NCI-H526 treated with DMSO at 0.1 percent for 48 hours (cell line): ENCODE data around the gene MLLT10.
"Not testable (repeated sequence)": the region's sequence is repeated elsewhere in the genome, so short reads cannot be mapped to it uniquely, and the experiment has no call there.

Experiments used
- DNase-seq: peaks from one replicate; lab custom pipeline; 2025; lab: John Stamatoyannopoulos, UW

Gene MLLT10

GRCh38 chr10:21528236-21529031 lies 5.6 kb upstream of the MLLT10 start:
- peak; percentile 47 for DNase-seq

DNA sequence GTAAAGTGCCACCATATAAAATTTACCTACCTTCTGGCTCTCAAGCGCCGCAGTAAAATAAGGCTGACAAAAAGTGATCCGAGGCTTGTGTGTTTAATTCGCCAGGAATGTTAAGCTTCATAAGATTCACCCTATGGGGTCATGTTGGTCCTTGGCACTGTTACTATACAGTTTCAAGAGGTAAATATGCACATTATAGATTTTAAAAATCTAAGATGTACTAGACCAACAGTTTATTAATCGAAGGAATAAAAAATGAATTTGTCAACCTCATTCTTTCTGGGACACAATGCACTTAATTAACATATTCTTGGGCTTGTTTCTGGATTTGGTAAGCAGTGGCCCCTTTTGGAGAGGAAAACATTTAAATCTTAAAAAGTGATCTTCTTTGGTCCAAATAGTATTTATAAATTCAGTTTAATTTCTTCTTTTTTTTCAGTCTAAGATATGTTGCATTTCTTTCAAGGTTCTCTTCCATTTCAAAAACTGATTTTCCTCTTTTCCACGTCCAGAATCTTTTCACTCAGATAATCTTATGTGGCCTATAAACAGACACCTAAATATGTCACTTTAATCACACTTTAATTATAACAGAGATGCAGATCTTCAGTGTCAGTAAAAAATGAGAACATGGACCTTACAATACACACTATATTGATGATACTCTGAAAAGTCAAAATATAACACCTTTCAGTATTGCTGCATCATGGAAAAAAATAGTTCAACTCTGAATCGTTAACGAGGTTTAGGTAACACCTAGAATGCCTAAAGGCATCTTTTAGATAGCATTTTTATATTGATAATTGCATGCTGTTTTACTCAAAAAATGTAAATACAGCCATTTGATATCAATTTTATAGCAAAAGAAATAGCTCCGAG lies 4.8 kb upstream of the MLLT10 start:
- no peak for DNase-seq

- DNase-seq = no peak
Observed at GRCh38 chr10:21530168-21530567, 3.9 kb upstream of the MLLT10 start.

DNA sequence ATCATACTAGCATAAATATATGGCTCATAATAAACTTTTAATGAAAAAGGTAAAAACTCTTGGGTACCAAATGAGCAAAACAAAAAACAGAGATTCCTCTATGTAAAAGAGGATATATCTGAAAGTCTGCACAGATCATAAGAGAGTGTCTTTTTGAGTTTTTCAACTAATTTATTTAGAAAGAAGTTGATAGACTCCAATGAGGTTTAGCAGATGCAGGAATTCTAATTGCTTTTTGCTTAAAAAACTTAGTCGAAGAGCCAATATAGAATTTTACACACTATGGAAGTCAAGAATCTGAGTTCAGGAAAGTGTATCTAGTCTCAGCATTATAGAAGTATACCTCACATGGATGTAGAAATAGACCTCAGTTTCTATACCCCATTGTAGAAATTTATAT lies 3.4 kb upstream of the MLLT10 start:
- DNase-seq = no peak

DNA sequence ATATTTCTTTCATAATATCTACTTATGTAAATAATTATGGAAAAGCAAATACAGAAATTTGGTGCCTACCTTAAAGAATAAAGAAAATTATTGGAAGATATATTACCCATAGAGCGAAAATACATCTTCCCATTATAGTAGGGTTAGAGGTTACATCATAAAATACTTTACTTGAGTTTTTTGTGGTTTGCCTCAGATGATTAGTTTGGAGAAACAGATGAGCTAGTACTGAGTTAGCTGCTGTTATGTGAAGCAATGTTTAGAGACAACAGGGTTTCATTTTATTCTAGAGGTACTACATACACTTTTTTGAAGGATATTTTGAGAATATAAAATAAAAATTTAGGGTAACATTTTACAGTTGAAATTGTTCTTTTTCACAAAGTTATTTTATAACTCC lies 2.9 kb upstream of the MLLT10 start:
- DNase-seq = peak; percentile 22

- DNase-seq = no peak
Observed at GRCh38 chr10:21532694-21533466, 1.2 kb upstream of the MLLT10 start.

- no peak for DNase-seq
Observed at GRCh38 chr10:21534280-21534586, 201 bp downstream of the MLLT10 start.

- DNase-seq = no peak
Observed at GRCh38 chr10:21534604-21535493, 817 bp downstream of the MLLT10 start.

DNA sequence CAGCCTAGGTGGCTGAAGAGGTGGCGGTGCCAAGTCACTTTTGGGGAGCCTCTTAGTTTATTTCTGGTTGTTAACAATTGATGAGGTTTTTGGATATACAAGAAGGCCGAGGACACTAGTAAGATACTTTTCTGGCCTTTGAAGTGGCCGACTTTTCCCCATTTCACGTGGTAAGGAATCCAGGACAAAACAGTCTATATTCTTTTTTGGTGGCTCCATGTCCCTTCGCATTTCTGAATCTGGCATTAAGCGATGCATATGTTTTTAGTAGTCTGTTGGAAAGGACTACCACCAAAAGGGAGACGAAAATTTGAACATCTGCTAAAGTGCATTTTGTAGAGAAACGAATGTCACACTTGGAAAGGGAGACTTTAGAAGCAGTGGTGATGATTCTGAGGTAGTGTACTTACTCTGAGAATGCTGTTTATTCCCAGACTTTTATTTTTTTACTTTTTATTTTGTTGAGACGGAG lies 1.5 kb downstream of the MLLT10 start:
- DNase-seq = no peak

GRCh38 chr10:21535976-21536375 lies 1.9 kb downstream of the MLLT10 start:
- DNase-seq = not testable (repeated sequence)

DNA sequence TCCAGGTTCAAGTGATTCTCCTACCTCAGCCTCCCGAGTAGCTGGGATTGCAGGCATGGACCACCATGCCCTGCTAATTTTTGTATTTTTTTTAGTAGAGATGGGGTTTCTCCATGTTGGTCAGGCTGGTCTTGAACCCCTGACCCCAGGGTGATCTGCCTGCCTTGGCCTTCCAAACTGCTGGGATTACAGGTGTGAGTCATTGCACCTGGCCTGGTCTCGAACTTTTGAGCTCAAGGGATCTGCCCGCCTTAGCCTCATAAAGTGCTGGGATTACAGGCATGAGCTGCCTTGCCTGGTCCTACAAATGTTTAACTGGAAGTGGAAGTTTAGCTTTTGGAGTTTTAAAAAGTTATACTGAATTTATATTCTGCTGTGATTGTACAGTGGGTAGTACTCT lies 2.8 kb downstream of the MLLT10 start:
- DNase-seq = no peak

DNA sequence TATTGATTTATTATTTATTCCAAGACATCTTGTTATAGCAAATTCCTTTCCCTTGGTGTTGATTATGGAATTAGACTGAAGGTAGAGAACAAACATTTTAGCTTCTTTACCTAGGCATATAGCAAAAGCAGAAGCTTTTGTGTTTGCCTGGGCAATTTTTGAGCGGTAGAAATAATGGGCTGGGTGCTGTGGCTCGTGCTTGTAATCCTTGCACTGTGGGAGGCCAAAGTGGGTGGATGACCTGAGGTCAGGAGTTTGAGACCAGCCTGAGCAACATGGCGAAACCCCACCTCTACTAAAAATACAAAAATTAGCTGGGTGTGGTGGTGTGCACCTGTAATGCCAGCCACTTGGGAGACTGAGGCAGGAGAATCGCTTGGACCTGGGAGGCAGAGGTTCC lies 6.7 kb downstream of the MLLT10 start:
- DNase-seq = not testable (repeated sequence)

DNA sequence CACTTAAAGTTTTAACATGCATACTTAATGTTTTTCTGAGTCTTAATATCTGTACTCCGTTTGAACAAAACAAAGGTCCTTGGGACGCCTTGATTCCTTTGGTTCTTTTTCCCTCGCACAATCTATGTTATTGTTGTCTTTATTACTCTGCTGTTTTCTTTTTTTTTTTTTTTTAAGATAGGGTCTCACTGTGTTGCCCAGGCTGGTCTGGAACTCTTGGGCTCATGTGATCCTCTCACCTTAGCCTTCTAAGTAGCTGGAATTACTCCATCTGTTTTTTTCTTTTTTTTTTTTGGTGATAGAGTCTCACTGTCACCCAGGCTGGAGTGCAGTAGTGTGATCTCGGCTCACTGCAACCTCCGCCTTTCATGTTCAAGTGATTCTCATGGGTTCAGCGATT lies 13.2 kb downstream of the MLLT10 start:
- no peak for DNase-seq

DNA sequence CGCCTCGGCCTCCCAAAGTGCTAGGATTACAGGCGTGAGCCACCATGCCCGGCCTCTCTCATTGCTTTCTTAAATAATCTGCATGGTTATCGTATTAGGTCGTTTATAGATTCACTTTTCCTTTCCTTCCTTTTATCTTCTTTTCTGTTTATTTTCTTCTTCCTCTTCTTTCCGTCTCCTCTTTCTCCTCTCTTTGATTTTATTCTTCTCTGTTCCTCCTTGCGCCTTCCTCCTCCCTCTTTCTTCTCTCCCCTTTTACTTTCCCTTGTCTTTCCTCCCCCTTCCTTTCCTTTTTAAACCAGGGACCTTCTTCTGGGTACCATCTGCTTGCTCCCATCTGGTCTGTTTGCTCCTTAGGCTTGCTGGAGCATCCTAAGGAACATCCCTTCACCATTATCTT lies 18.6 kb downstream of the MLLT10 start:
- DNase-seq = no peak

- no peak for DNase-seq
Observed at GRCh38 chr10:21556527-21556926, 22.5 kb downstream of the MLLT10 start.

DNA sequence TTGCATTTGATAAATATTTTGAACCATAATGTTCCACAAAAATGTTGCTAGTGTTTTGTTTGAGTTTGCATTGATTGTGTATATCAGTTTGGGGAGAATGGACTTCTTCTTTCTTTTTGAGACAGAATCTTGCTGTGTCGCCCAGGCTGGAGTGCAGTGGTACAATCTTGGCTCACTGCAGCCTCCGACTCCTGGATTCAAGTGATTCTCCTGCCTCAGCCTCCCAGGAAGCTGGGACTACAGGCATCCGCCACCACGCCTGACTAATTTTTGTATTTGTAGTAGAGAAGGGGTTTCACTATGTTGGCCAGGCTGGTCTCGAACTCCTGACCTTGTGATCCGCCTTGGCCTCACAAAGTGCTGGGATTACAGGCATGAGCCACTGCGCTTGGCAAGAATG lies 25.0 kb downstream of the MLLT10 start:
- not testable (repeated sequence) for DNase-seq

- no peak for DNase-seq
Observed at GRCh38 chr10:21570761-21571521, 36.9 kb downstream of the MLLT10 start.

- no peak for DNase-seq
Observed at GRCh38 chr10:21572578-21572977, 38.5 kb downstream of the MLLT10 start.

DNA sequence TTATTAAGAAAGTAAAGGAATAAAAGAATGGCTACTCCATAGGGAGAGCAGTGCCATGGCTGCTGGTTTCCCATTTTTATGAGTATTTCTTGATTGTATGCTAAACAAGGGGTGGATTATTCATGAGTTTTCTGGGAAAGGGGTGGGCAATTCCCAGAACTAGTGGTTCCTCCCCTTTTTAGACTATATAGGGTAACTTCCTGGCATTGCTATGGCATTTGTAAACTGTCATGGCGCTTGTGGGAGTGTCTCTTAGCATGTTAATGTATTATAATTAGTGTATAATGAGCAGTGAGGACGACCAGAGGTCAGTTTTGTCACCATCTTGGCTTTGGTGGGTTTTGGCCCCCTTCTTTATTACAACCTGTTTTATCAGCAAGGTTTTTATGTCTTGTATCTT lies 40.5 kb downstream of the MLLT10 start:
- DNase-seq = not testable (repeated sequence)

DNA sequence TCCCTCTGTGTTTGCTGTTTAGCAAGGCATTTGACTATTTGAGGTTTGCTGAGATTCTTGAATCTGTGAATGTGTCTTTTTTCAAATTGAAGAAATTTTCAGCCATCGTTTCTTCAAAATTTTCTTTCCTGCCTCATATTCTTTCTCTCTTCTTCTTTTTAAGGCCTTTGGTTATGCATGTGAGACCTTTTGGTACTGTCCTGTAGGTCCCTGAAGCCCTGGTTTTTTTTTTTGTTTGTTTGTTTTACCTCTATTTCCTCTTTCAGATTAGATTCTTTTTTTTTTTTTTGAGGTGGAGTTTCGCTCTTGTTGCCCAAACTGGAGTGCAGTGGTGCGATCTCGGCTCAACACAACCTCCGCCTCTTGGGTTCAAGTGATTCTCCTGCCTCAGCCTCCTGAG lies 45.3 kb downstream of the MLLT10 start:
- no peak for DNase-seq

- DNase-seq = not testable (repeated sequence)
Observed at GRCh38 chr10:21581421-21581834, 47.4 kb downstream of the MLLT10 start.
